HFFc6 (cell line): Measurements from ENCODE around the gene MAD1L1. TPM values are rescaled to one million over a fixed set of nuclear protein-coding genes. Genes with fewer than 3 reads are reported as not detected.

Experiments
- DNase-seq: peaks from one replicate; pipeline ENCODE4 v3.0.0-alpha.2; 2018
- H3K27ac Mint-ChIP-seq: 2 replicates; pipeline ENCODE4 v1.8.0; 2020; ENCODE audit warnings: mild to moderate bottlenecking, mixed read lengths
- H3K27me3 Mint-ChIP-seq: 2 replicates; pipeline ENCODE4 v1.8.0; 2021; ENCODE audit warnings: mild to moderate bottlenecking, moderate library complexity, mixed read lengths; ENCODE audit not compliant: insufficient read depth
- H3K36me3 Mint-ChIP-seq: 2 replicates; pipeline ENCODE4 v1.8.0; 2021; ENCODE audit warnings: low read depth, mixed read lengths
- H3K4me1 Mint-ChIP-seq: 2 replicates; pipeline ENCODE4 v1.8.0; 2020; ENCODE audit warnings: low read depth, mixed read lengths
- H3K4me3 Mint-ChIP-seq: 2 replicates; pipeline ENCODE4 v1.8.0; 2020; ENCODE audit warnings: mild to moderate bottlenecking, moderate library complexity, mixed read lengths
- H3K9me3 Mint-ChIP-seq: 2 replicates; pipeline ENCODE4 v1.8.0; 2020; ENCODE audit warnings: mild to moderate bottlenecking, mixed read lengths
- CTCF ChIP-seq: fragments of 200-600 bp; sonication (generic); IDR thresholded peaks from 2 replicates; pipeline ENCODE4 v1.5.0; 2021; ENCODE audit warnings: antibody characterized with exemption, mild to moderate bottlenecking
- total RNA-seq, 6 experiments: library from RNA; stranded (reverse); fragmentation: NEBNext Ultra II Directional; extraction: Animal tissue kit (Norgen Biotek cat#: 25700); gene quantifications; 2 replicates in 1 of 6; 3 replicates in 5 of 6; pipeline ENCODE4 v1.2.3, GENCODE V29; 2021

Gene MAD1L1
- total RNA-seq, 6 experiments from 2014 or later, result 34.6 to 44.8 (median 40.2) TPM

DNA sequence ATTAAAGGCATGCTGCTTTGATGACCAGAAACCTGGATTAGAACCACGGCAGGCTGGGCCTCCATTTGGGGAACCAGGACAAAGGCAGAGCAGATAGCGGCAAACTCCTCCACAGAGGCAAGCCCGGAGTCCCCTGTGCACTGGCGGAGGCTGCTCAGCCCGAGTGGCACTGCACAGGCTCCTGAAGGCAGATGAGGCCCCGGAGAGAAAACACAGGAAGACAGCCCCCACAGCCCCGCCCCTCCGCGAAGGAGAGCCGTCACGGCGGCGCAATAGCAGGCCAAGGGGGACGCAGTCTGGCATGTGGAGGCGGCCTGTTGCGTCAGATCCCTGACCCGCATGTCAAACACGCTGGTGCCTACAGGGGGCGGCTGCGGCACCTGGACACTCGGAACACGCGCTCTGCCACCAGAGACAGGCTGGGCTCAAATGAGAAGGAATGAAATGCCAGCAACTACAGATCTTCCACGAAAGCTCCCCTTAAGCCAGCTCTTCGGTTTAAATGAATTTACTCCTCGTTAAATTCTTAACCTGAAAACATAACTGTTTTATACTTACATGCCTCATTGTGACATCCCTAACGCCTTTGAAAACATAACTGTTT lies 128.5 kb downstream of the MAD1L1 start:
- Mint-ChIP-seq H3K27ac (peak overlapping the region; percentile 81; the same call in 1 of the 2 replicates), H3K36me3 (peaks cover 4% of the 10 kb centered on the region; the same call in 1 of the 2 replicates), H3K4me1 (peaks cover 42% of the 10 kb centered on the region), H3K4me3 (peak overlapping the region; percentile 49; the same call in 1 of the 2 replicates), H3K27me3 (peaks cover 2% of the 10 kb centered on the region), H3K9me3 (no peaks in the 10 kb centered on the region)
- TF ChIP-seq CTCF, result peak; percentile 77
- DNase-seq, result peak; percentile 87

GRCh38 chr7:2103071-2103898 lies 129.5 kb downstream of the MAD1L1 start:
- Mint-ChIP-seq H3K9me3 (no peaks in the 10 kb centered on the region), H3K36me3 (peaks cover 4% of the 10 kb centered on the region; the same call in 1 of the 2 replicates), H3K4me3 (no peak overlapping the region), H3K4me1 (peaks cover 40% of the 10 kb centered on the region), H3K27me3 (peaks cover 2% of the 10 kb centered on the region), H3K27ac (peak overlapping the region; percentile 81; the same call in 1 of the 2 replicates)
- no peak for DNase-seq
- TF ChIP-seq CTCF, result no peak

GRCh38 chr7:2102375-2102723 lies 130.4 kb downstream of the MAD1L1 start:
- Mint-ChIP-seq H3K27me3 (peaks cover 2% of the 10 kb centered on the region; the same call in 1 of the 2 replicates), H3K4me1 (peaks cover 40% of the 10 kb centered on the region), H3K36me3 (peaks cover 4% of the 10 kb centered on the region; the same call in 1 of the 2 replicates), H3K4me3 (no peak overlapping the region), H3K9me3 (no peaks in the 10 kb centered on the region), H3K27ac (no peak overlapping the region)
- TF ChIP-seq CTCF, result no peak
- no peak for DNase-seq

GRCh38 chr7:2101630-2102374 lies 130.9 kb downstream of the MAD1L1 start:
- Mint-ChIP-seq H3K27me3 (peaks cover 2% of the 10 kb centered on the region; the same call in 1 of the 2 replicates), H3K36me3 (peaks cover 4% of the 10 kb centered on the region; the same call in 1 of the 2 replicates), H3K9me3 (no peaks in the 10 kb centered on the region), H3K27ac (no peak overlapping the region; the same call in 1 of the 2 replicates), H3K4me1 (peaks cover 37% of the 10 kb centered on the region), H3K4me3 (no peak overlapping the region)
- TF ChIP-seq CTCF, result no peak
- DNase-seq, result no peak
